Transverse colon (tissue), 4 donors: ENCODE measurements around the gene CTNND2.

Experiments
- EP300 ChIP-seq: sonication (generic); formaldehyde crosslinking; IDR thresholded peaks from one replicate; pipeline ENCODE4 v1.6.1; 2017; ENCODE audit warnings: antibody characterized with exemption, low read depth
- POLR2A ChIP-seq: fragments of 450-650 bp; IDR thresholded peaks from one replicate; pipeline ENCODE4 v1.6.1; 2016; ENCODE audit warnings: antibody characterized with exemption, mild to moderate bottlenecking, moderate library complexity
- POLR2AphosphoS5 ChIP-seq, 3 donors: sonication (generic); formaldehyde crosslinking; IDR thresholded peaks; one replicate each; pipeline ENCODE4 v1.6.1; 2016; ENCODE audit warnings: antibody characterized with exemption in 3 of 3
- TF ChIP-seq, protein P1 (sequence below), 5 experiments: fragments of 200-600 bp in 3 of 5; fragments of 450-650 bp in 2 of 5; sonication (generic) in 3 of 5; IDR thresholded peaks; 1 replicate in 2 of 5; 2 replicates in 3 of 5; pipeline ENCODE4 v1.5.1; 2016 to 2017; ENCODE audit warnings: antibody characterized with exemption in 5 of 5, inconsistent platforms in 3 of 5, mild to moderate bottlenecking in 2 of 5, moderate library complexity in 1 of 5

GRCh38 chr5:11105696-11106095, 798.5 kb downstream of the CTNND2 start:
- TF ChIP-seq, protein P1, sequence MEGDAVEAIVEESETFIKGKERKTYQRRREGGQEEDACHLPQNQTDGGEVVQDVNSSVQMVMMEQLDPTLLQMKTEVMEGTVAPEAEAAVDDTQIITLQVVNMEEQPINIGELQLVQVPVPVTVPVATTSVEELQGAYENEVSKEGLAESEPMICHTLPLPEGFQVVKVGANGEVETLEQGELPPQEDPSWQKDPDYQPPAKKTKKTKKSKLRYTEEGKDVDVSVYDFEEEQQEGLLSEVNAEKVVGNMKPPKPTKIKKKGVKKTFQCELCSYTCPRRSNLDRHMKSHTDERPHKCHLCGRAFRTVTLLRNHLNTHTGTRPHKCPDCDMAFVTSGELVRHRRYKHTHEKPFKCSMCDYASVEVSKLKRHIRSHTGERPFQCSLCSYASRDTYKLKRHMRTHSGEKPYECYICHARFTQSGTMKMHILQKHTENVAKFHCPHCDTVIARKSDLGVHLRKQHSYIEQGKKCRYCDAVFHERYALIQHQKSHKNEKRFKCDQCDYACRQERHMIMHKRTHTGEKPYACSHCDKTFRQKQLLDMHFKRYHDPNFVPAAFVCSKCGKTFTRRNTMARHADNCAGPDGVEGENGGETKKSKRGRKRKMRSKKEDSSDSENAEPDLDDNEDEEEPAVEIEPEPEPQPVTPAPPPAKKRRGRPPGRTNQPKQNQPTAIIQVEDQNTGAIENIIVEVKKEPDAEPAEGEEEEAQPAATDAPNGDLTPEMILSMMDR (IDR thresholded peaks at IDR 0.05), result no peak
- TF ChIP-seq EP300 (no peak), POLR2A (no peak), POLR2AphosphoS5 (IDR thresholded peaks at IDR 0.05) (no peak)
